EH (cell line): ENCODE data around the gene SSH2.

Experiments
- DNase-seq: peaks from one replicate; pipeline ENCODE4 v3.0.0-alpha.2; 2015; ENCODE audit warnings: low read depth

Gene SSH2

GRCh38 chr17:29589524-29590410 lies 340.3 kb downstream of the SSH2 start, which contains the start of gene GIT1:
Gene GIT1, minus strand, starts transcription at chr17:29589648. Its CDS starts 270 bp downstream, at chr17:29589378.
- peak; percentile 87 for DNase-seq

- peak; percentile 48 for DNase-seq
Measured at GRCh38 chr17:29588562-29589411, 341.2 kb downstream of the SSH2 start.

GRCh38 chr17:29588017-29588561 lies 341.9 kb downstream of the SSH2 start:
- DNase-seq: peak; percentile 37

GRCh38 chr17:29587591-29587990 lies 342.4 kb downstream of the SSH2 start:
- DNase-seq: no peak

- DNase-seq: no peak
Measured at GRCh38 chr17:29586676-29587469, 343.2 kb downstream of the SSH2 start.

GRCh38 chr17:29585080-29585751 lies 344.8 kb downstream of the SSH2 start:
- DNase-seq: peak; percentile 31

GRCh38 chr17:29584452-29585079 lies 345.5 kb downstream of the SSH2 start:
- DNase-seq: no peak

GRCh38 chr17:29583324-29584248 lies 346.4 kb downstream of the SSH2 start:
- no peak for DNase-seq

- DNase-seq: no peak
Measured at GRCh38 chr17:29582772-29583171, 347.3 kb downstream of the SSH2 start.

- DNase-seq: no peak
Measured at GRCh38 chr17:29582254-29582765, 347.7 kb downstream of the SSH2 start.

GRCh38 chr17:29581583-29582253 lies 348.3 kb downstream of the SSH2 start:
- DNase-seq: no peak

- DNase-seq: peak; percentile 82
Measured at GRCh38 chr17:29579866-29580771, 349.9 kb downstream of the SSH2 start.

GRCh38 chr17:29578626-29579485 lies 351.2 kb downstream of the SSH2 start:
- no peak for DNase-seq

GRCh38 chr17:29577385-29578211 lies 352.4 kb downstream of the SSH2 start:
- peak; percentile 38 for DNase-seq

GRCh38 chr17:29577001-29577370 lies 353.0 kb downstream of the SSH2 start:
- no peak for DNase-seq
